SK-N-MC (cell line): ENCODE measurements around the gene GTPBP4.
A peak's percentile ranks its signal among the peaks of the same experiment; 100 is the strongest.

Experiments
- DNase-seq: peaks from one replicate; pipeline ENCODE4 v3.0.0-alpha.2; 2011; ENCODE audit warnings: low read depth, low spot score
- H3K27ac ChIP-seq: fragments of 200-600 bp; sonication (generic); 2 replicates; pipeline ENCODE4 v1.5.1; 2016; ENCODE audit warnings: mixed run types
- H3K36me3 ChIP-seq: fragments of 200-600 bp; sonication (generic); 2 replicates; pipeline ENCODE4 v1.6.1; 2017; ENCODE audit warnings: antibody characterized with exemption, low read length, mixed read lengths; ENCODE audit not compliant: insufficient read depth
- H3K4me3 ChIP-seq: fragments of 200-600 bp; sonication (generic); 2 replicates; pipeline ENCODE4 v1.5.1; 2016
- H3K9ac ChIP-seq: fragments of 200-600 bp; sonication (generic); 2 replicates; pipeline ENCODE4 v1.8.0; 2017; ENCODE audit warnings: mixed run types, mixed read lengths; ENCODE audit not compliant: insufficient read length
- H3K9me3 ChIP-seq: fragments of 200-600 bp; sonication (generic); 2 replicates; pipeline ENCODE4 v1.6.1; 2017; ENCODE audit warnings: low read depth, mild to moderate bottlenecking, antibody characterized with exemption, low read length, moderate library complexity, mixed read lengths
- EZH2 ChIP-seq: fragments of 200-600 bp; sonication (generic); IDR thresholded peaks from one replicate; pipeline ENCODE4 v1.6.1; 2017; ENCODE audit warnings: antibody characterized with exemption
- FOXP2 ChIP-seq: optimal IDR thresholded peaks from 2 replicates; pipeline ENCODE3; 2011; ENCODE audit warnings: mild to moderate bottlenecking, moderate library complexity; ENCODE audit not compliant: insufficient read depth; ENCODE audit errors: extremely low read length, control extremely low read depth
- POLR2AphosphoS5 ChIP-seq: IDR thresholded peaks from 2 replicates; pipeline ENCODE4 v1.6.1; 2012; ENCODE audit warnings: mild to moderate bottlenecking, low read depth, low read length, borderline replicate concordance

Gene GTPBP4

DNA sequence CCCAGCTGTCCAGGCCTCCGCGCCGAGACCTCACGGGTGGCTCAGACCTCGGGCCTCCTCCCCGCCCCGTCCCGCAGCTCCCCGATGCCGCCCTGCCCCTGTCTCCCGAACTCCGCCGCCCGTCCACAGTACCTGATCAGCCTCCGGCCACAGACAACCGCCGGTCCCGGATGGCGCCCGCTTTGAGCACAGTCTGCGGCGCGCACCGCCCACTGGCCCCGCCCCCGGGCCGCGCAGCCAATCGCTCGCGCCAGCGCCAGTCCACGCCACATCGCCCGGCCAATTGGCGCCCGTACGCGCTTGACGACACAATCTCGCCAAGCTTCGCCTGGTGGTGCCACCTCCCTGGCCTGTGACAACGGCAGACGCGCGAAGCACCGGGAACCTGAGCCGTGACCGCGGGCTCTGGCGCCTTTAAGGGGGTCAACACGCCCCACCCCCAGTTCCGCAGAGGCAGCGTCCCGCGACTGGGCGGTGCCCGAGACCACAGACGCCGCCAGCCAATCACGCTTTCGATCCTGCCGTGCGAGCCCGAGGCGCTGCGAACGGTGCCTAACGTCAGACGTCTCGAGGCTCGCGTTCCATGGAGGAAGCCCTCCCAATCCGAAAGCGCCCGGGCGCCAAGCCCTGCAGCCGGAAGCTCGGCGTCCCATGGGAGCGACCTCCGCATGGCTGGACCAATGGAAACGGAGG lies 60.6 kb downstream of the GTPBP4 start, which contains the start of gene IDI1:
TSS of gene IDI1 (minus strand) at position 388 of the 693 bp plus-strand sequence. CDS start at position 272, 116 bp downstream.
- Histone ChIP-seq H3K4me3 (peak within 1 kb of the TSS; percentile 91), H3K9ac (peak within 1 kb of the TSS; percentile 89), H3K9me3 (no peaks in the 10 kb centered on the region), H3K36me3 (peaks cover 15% of the 10 kb centered on the region), H3K27ac (peak within 1 kb of the TSS; percentile 90)
- TF ChIP-seq FOXP2 (no peak), POLR2AphosphoS5 (peak; percentile 85)
- DNase-seq, result peak; percentile 61

DNA sequence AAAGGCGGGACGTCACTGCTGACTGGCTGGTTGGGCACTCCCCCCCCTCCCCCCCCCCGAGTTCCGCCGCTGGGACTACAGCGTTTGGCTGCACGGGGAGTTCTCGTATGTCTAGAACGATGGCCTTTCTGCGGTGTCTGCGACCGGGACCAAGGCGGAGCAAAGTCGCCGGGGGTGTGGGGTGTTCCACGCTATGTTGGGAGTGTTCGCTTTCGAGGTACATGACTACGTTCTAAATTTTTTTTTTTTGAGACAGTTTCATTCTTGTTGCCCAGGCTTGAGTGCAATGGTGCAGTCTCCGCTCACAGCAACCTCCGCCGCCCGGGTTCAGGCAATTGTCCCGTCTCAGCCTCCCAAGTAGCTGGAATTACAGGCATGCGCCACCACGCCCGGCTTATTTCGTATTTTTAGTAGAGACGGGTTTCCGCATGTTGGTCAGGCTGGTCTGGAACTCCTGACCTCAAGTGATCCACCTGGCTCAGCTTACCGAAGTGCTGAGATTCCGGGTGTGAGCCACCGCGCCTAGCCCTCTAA lies 61.3 kb downstream of the GTPBP4 start:
- TF ChIP-seq POLR2AphosphoS5, result no peak; the same call in none of the 2 replicates
- no peak for TF ChIP-seq FOXP2
- TF ChIP-seq EZH2, result no peak
- Histone ChIP-seq H3K36me3 (peaks cover 11% of the 10 kb centered on the region), H3K9me3 (no peaks in the 10 kb centered on the region), H3K4me3 (peak overlapping the region; percentile 91), H3K9ac (peak overlapping the region; percentile 82), H3K27ac (peak overlapping the region; percentile 76)
- no peak for DNase-seq

DNA sequence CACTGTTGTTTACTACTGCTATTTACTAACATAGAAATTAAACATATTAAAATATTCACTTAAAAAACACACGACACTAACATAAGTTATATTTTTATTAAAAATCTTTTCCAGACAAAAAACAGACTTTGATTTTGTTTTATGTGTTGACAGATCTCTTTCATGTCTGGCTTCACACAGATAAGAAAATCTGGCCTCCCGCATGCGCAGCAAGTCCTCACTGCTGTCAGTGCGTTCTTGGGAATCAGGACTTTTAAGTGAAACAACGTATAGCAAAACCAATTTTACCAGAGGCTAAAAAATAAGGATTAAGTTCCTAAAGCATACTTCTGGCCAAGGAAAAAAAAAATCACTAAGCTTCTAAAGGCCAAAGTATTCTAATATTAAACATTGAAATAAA lies 61.9 kb downstream of the GTPBP4 start:
- Histone ChIP-seq H3K9me3 (no peaks in the 10 kb centered on the region), H3K27ac (peak overlapping the region; percentile 76; the same call in 1 of the 2 replicates), H3K9ac (peak overlapping the region; percentile 82), H3K4me3 (peak overlapping the region; percentile 91), H3K36me3 (peaks cover 8% of the 10 kb centered on the region)
- TF ChIP-seq FOXP2 (no peak), POLR2AphosphoS5 (no peak), EZH2 (no peak)
- no peak for DNase-seq

DNA sequence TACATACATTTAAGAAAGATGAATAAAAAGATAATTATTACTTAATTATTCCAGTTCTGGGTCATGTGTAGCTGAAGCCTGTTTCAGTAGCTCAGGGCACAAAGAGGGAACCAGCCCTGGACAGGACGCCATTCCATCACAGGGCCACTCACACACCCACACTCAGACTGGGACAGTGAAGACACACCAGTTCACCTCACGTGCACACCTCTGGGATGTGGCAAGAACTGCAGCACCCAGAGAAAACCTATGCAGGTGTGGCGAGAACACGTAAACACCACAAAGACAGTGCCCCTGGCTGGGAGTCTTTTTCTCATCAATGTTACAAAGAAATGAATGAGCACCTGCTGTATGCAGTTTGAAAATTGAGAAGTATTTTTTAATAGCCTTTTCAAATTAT lies 62.3 kb downstream of the GTPBP4 start:
- no peak for DNase-seq
- Histone ChIP-seq H3K36me3 (peaks cover 8% of the 10 kb centered on the region), H3K9ac (peak overlapping the region; percentile 82), H3K4me3 (peak overlapping the region; percentile 91), H3K9me3 (no peaks in the 10 kb centered on the region), H3K27ac (0 out of 2 replicates have a peak overlapping the region, but pooled peaks have one; percentile 76)
- no peak for TF ChIP-seq EZH2

DNA sequence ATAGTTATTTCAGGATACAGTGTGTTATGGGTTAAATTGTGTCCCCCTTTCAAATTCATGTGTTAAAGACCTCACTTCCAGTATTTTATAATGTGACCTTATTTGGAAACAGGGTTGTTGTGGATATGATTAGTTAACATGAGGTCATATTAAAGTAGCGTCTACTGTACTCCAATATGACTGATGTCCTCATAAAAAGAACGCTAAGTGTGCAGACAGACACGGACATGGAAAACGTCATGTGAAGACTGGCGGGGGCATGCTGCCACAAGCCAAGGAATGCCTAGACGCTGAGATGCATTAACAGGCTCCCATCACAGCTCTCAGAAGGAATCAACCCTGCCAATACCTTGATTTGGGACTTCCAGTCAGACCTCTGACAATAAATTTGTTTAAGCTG lies 66.5 kb downstream of the GTPBP4 start:
- TF ChIP-seq FOXP2 (no peak), EZH2 (no peak), POLR2AphosphoS5 (no peak)
- no peak overlapping the region for H3K27ac ChIP-seq
- H3K36me3 ChIP-seq, result peaks cover 2% of the 10 kb centered on the region
- peak overlapping the region; percentile 84 for H3K4me3 ChIP-seq
- no peaks in the 10 kb centered on the region for H3K9me3 ChIP-seq
- no peak overlapping the region for H3K9ac ChIP-seq
- no peak for DNase-seq

DNA sequence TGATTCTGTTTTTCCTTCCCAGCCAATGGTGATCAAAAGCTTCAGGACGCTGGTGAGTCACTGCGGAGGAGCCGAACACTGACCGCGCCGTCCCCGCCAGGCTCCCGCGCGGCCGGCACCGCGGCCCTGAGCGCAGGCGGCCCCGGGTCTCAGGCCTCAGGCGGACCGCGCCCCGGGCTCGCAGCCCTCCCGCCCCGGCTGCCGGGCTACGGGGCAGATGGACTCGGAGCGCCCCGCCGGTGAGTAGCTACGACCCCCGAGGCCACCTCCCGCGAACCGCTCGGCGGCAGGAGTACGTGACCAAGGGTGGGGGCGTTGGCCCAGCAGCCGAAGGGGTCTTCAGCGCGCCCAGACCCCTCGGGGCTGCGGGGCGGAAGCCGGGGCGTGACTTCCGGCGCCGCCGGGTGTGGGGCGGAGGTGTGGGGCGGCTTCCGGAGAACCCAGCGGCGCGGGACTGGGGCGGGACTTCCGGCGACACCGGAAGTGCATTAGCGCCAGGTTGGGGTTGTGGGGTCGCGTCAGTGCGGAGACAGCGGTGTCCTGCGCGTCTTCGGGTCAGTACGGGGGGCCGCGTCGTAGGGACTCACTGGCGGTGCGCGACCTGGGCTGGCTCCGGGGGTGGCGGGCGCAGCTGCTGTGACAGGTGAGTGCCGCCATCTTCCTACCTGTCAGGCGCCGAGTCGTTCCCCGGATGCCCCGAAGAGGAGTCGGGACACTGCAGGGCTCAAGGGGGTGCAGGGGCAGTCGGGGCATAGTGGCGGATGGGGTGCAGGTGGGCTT lies 68.3 kb downstream of the GTPBP4 start, which contains the start of gene WDR37:
TSS of gene WDR37 (plus strand) at position 60 of the 780 bp plus-strand sequence. CDS start 15,771 bp downstream, outside the sequence.
- Histone ChIP-seq H3K36me3 (peaks cover 2% of the 10 kb centered on the region; the same call in 1 of the 2 replicates), H3K9me3 (no peaks in the 10 kb centered on the region), H3K9ac (peak within 1 kb of the TSS; percentile 83), H3K27ac (peak within 1 kb of the TSS; percentile 57; the same call in 1 of the 2 replicates), H3K4me3 (peak within 1 kb of the TSS; percentile 84)
- TF ChIP-seq EZH2 (no peak), FOXP2 (no peak), POLR2AphosphoS5 (peak; percentile 78)
- no peak for DNase-seq

DNA sequence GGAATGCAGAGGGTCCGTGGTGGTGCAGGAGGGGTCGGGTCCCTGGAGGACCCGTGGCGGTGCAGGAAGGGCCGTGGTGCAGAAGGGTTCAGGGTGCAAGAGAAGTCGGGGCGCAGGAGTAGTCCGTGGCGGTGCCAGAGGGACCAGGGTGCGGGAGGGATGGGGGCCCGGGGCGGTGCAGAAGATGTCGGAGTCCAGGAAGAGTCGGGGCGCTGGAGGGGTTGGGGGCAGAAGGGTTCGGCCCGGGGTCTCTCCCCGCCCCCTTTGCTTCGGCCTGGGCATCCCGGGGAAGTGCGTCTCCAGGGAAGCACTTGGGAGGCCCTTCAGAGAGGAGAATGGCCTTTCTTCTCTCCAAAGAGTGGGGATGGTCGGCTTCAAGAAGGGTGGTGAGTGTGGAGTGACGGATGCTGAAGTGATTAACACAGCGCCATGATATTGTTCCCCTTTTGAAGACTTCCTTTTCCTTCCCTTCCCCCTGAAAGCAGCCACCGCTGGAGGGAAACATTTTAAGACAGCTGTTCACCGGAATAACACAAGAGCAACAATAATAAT lies 68.9 kb downstream of the GTPBP4 start:
- Histone ChIP-seq H3K27ac (no peak overlapping the region), H3K4me3 (peak overlapping the region; percentile 84), H3K9ac (peak overlapping the region; percentile 60), H3K9me3 (no peaks in the 10 kb centered on the region), H3K36me3 (peaks cover 2% of the 10 kb centered on the region; the same call in 1 of the 2 replicates)
- no peak for DNase-seq
- no peak for TF ChIP-seq POLR2AphosphoS5

DNA sequence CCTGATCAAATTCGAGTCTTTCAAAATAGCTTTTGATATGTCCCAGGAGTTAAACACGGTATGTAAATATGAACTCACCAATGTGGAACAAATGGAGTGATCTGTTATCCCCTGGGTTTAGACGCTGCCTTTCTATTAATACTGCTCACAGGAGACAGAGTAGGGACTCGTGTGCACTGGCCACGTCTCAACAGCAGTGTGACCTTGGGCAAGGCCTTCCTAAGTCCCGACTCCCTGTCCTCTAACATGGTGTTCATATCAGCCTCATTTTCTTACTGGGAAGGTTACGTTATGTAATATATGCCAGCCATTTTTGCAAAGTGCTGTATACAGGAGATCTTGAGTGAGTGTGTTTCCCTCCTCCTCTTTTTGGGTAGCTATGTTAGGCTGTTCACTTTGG lies 69.8 kb downstream of the GTPBP4 start:
- no peaks in the 10 kb centered on the region for H3K9me3 ChIP-seq
- H3K36me3 ChIP-seq, result peaks cover 2% of the 10 kb centered on the region; the same call in 1 of the 2 replicates
- no peak for DNase-seq
- no peak overlapping the region for H3K9ac ChIP-seq
- no peak overlapping the region for H3K27ac ChIP-seq
- no peak for TF ChIP-seq FOXP2
- TF ChIP-seq POLR2AphosphoS5, result no peak
- TF ChIP-seq EZH2, result no peak
- peak overlapping the region; percentile 84 for H3K4me3 ChIP-seq
